NCI-H748 (cell line): ENCODE measurements around the gene KAZN.

Experiments
- DNase-seq: peaks from one replicate; lab custom pipeline; 2025; ENCODE audit not compliant: unreplicated experiment; lab: John Stamatoyannopoulos, UW

Gene KAZN

GRCh38 chr1:15146142-15146680 is 547.7 kb downstream of the KAZN start:
- no peak for DNase-seq

DNA sequence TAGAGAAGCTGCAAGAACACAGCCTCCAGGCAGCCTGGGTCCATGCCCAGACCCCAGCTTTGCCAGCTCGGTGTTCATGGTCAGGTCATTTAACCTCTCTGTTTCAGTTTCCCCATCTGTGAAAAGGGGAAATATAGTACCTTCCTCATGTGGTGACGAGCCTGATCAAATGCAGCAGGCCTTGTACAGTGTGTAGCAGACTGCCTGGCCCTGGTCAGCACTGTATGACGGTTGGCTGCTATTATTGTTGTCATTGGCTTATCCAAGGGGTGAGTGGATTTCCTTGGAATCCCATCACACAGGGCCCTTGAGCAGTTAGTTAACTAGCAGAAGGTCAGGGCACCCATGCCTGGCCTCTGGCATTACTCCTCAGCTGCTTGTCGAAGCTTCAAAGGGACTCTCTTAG is 548.5 kb downstream of the KAZN start:
- DNase-seq, result no peak

DNA sequence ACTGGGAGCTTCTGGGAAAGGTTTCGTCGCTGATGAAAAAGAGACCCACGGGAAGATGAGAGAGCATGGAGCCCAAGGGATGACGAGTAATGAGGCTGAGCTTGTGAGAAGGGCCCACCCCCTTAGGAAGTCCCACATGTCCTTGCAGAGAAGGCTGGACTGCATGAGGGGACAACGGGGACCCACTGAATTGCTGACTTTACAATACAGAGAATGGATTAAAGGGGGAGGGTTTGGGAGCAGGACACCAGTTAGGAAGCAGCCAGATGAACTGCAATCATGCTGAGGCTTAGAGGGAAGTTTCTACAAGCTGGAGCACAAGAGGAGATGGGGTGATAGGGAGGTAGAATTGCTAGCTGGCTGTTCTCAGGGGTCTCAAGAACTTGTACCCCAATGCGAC is 549.5 kb downstream of the KAZN start:
- DNase-seq, result no peak

- no peak for DNase-seq
Measured at GRCh38 chr1:15148475-15148874, 550.0 kb downstream of the KAZN start.

GRCh38 chr1:15148941-15149340 is 550.5 kb downstream of the KAZN start:
- DNase-seq, result no peak

DNA sequence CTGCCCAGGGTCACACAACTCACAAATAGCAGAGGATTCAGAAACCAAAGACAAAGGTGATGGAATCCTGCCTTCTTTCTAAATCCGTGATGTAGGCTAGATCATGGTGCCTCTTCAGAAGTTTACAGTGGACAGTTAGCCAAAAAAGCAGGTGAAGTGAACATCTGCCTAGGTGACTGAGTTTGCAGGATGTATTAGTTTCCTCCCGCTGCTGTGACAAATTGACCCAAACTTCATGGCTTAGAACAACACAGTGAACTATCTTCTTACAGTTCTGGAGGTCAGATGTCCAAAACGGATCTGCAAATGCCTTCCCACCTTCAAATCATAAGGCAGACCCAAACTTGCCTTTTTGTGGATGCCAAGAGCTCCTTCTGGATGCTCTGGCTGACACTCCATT is 551.9 kb downstream of the KAZN start:
- no peak for DNase-seq

DNA sequence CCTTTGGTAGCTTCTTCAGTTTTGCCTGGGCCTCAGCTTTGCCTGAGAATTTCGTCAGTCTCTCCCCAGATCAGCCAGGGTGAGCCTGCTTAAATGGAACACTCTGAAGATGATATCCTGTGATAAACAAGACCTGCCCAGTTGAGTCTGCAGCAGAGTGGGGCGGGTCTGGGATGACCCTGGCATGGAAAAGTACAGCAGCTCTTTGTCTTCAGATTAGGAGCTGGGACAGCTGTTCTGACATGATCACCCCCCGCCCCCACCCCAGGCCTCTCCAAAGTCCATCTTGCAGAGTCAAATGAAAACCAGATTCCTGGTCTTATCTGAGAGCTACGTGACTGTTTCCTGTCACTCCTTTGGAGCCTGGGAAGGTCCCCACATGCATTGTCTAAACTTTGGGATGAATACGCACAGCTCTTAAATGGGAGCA is 552.9 kb downstream of the KAZN start:
- peak; percentile 88 for DNase-seq

DNA sequence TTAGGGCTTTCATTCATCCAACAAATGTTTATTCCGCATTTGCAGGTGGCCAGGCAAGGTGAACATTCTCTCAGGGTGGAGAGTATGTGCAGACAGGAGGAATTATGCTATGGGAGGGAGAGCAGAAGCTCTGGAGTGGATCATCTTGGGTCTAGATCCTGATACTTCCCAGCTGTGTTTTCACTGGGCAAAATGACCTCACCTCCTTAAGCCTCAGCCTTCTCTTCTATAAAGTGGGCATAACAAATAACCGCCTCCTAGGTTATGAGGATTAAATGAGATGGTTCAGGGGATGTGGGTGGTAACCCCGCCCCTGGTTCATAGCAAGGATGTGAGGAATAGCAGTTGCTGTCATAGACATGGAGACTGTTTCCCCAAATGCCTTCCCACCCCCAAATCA is 553.4 kb downstream of the KAZN start:
- no peak for DNase-seq

DNA sequence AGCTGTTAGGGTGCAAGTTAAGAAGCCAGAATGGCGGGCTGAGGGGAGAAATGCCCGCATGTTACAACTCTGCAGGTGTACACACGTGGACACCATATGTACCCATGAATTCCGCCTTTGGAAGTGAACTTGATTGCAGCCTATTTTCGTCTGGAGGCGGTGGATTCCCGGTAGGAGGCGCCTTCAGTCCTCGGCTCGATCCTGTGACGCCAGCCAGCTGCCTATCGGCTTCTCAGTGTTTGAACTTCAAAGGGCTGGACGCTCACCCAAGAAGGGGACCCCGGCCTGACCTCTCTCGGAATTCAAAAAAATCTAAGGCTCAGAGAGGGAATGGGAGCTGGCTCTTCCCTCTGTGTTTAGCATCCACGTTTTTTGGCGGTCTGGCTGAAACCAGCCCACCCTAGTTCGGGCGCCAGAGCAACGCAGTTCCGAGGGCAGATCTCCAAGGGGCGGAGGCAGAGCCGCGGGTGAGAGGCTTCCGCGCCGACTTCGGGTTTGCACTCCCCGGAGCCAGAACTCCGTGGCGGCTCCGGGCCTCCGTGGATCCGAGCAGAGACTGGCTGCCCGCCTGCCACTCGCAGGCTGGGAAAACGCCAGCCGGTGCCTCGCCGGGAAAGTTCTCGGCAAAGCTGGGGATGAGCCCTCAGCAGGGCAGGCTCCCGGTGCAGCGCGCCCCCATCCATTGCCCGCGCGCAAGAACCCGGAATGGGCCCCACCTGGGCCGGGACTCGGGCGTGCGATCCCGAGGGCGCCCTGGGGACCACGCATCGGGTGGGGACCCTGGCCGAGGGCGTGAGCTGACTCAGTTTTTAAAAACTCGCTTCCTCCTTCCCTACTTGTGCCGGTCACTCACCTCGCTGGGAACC is 554.1 kb downstream of the KAZN start:
- peak; percentile 84 for DNase-seq

DNA sequence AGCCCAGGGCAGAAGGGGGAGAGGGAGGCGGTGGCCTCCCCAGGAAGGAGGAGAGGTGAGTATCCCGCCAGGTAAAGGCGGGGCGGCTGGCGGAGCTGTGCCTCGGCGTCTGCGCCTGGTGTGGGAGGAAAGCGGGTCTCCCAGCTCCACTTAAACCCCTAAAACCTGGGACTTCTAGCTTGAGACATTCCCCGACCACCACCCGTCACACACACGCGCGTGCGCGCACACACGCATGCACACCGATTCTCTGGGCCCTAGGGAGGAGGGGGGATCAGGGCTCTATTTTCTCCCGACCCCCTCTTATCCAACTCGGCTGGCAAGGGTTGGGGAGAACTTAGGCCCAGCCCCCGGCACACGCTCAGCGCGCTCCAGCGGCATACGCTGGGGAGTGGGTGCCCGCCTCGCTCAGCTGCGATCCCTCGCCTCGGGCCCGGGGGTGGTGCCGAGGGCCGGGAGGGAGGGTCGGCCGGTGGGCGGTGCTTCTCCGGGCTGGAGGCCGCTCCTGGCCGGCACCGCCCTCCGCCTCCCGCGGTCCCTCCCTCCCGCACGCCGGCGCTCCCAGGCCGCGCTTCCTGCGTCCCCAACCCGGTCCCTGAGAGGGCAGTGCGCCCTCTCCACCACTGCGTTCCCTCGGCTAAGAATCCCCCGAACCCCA is 554.8 kb downstream of the KAZN start, which contains the start of gene TMEM51:
TSS of gene TMEM51 (plus strand) at position 564 of the 658 bp plus-strand sequence. CDS start 61,341 bp downstream, outside the sequence.
- peak; percentile 87 for DNase-seq

DNA sequence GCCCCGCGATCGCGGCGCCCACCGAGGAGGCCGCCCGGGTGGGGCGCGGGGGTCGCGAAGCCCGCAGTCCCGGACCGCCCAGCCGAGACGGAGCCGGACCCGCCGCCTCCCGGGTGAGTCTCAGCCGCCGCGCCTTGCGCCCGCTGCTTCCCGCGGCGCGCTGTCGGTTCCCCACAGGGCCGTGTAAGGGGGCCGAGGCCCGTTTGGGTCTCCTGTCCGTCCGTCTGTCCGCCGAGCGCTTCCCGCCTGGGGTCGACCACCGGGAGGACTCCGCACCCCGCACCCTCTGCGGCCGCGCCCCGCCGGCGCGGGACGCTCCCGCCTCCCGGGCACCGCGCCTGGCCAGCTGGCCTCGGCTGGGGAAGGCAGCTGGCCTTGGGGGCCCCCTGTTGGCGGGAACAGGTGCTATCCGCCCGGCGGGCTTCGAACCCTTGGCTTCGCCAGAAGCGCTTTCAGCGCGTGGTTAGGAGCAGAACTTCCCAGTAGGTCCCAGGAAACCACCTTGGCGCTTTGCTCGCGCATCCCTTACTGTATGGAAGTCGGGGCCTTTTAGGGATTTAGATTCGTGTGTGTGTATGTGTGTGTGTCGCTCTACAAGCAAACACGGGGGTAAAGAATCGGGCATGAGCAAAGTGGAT is 555.5 kb downstream of the KAZN start:
- peak; percentile 65 for DNase-seq

DNA sequence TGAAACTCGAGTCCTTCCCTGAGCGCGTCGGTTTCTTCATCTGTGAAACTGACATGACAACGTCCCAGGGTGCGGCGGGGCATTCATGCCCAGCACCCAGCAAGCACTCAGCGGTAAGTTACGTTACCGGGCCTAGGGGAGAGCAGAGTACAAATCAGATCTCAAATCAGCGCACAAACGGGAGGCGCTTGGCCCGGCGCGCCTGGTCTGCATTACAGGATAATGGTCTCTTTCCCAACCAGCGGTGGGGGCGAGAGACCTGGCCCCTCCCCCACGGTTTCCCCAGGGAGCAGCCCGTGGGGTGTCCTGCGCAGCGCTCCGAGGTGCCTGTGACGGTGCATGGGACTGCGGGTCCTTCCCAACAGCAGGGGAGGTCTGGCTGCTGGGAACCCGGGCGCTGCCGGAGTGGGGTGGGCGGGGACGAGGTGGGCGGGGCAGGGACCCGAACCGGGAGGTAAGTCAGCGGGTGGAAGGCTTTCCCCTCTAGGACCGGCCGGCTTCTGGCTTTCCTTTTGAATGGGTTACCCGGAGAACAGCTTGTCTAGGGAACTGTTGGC is 556.1 kb downstream of the KAZN start:
- DNase-seq, result no peak

DNA sequence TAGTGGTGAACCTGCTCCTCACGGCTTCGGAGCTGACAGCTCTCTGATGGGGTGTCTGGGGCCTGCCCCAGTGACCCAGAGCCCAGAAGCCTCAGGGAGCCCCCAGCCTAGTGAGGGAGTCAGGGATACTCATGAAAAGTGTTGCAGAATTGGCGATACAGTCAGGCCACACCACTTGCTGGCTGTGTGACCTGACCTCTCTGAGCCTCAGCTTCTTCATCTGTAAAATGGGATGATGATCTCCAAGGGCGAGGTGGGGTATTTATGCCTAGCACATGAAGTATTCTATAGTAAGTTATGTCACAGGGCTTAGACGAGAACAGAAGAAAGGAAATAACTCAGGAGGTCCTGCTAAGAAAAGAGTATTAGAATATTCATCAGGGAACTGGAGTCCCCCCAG is 556.7 kb downstream of the KAZN start:
- no peak for DNase-seq

- no peak for DNase-seq
Measured at GRCh38 chr1:15155888-15156741, 557.6 kb downstream of the KAZN start.

DNA sequence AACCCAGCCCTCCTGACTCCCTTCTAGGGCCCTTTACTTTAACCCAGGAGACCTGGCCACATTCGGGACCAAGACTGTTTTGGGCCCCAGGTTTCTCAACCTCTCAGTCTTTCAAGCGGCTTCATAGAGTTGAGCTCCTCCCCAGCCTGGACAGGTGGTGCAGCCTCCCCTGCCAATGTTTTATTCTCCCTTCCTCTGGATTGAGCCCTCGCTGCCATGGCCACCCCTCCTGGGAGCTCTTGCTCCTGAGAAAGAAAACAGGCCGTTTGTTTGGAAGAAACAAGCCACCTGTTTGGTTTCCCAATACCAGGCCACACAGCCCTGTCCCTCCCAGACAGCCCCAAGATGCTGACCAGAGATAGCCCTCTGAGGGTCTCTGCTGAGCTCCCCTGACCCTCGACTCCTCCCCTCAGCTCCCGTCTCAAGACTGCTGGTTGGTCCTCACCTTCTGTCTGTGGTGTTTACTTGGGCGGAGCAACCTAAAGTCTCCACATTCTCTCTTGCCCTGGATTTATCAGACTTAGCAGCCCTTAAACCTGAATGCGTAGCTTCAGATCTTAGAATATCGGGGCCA is 558.4 kb downstream of the KAZN start:
- DNase-seq, result no peak

- DNase-seq, result no peak
Measured at GRCh38 chr1:15157524-15158399, 559.3 kb downstream of the KAZN start.

- no peak for DNase-seq
Measured at GRCh38 chr1:15158506-15159165, 560.2 kb downstream of the KAZN start.

DNA sequence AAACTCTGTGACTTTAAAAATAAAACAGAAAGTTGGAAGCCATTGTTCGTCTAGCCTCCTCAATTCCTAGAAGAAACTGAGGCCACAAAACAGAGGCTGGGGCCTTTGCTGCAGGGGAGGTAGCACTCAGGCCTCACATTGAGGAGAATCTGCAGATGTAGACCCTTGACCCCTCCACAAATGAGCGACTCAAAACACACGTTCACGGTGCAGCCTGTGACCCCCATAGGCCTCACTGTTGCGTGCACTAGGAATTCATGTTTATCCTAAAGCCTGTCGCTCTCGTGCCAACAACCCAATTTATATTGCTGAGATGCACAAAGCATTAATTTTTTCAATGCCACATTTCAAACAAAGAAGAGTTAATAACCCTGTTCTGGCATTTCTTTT is 560.7 kb downstream of the KAZN start:
- no peak for DNase-seq

GRCh38 chr1:15160626-15161025 is 562.1 kb downstream of the KAZN start:
- no peak for DNase-seq
